Mononuclear cell (primary cell): Measurements from ENCODE around the gene NR6A1. TPM values are rescaled to one million over a fixed set of nuclear protein-coding genes. Genes with fewer than 3 reads are reported as not detected.
"Not testable (repeated sequence)": the region's sequence is repeated elsewhere in the genome, so short reads cannot be mapped to it uniquely, and the experiment has no call there.

Experiments used
- H3K27me3 ChIP-seq: 2 replicates; pipeline ENCODE4 v1.6.0; 2011; ENCODE audit warnings: low read length, control low read depth; ENCODE audit not compliant: insufficient read depth
- H3K4me1 ChIP-seq: 2 replicates; pipeline ENCODE4 v1.5.1; 2011; ENCODE audit warnings: mild to moderate bottlenecking, low read length, control low read depth; ENCODE audit not compliant: insufficient read depth
- H3K4me3 ChIP-seq: 2 replicates; pipeline ENCODE4 v1.5.1; 2011; ENCODE audit warnings: mild to moderate bottlenecking, low read length, moderate library complexity
- H3K9me3 ChIP-seq: 2 replicates; pipeline ENCODE4 v1.5.1; 2011; ENCODE audit warnings: low read depth, mild to moderate bottlenecking, control low read depth, low read length
- total RNA-seq: library from RNA; depleted of rRNA; stranded (reverse); fragments of >200 nt; gene quantifications from one replicate; pipeline ENCODE4 v1.2.3, GENCODE V29; 2012

NR6A1 gene
- total RNA-seq, 1 donor, result 0.42 TPM

GRCh38 chr9:124632077-124632621 is 139.0 kb downstream of the NR6A1 start:
- no peaks in the 10 kb centered on the region for H3K9me3 ChIP-seq
- H3K27me3 ChIP-seq, result no peaks in the 10 kb centered on the region
- no peaks in the 10 kb centered on the region for H3K4me1 ChIP-seq
- no peak overlapping the region for H3K4me3 ChIP-seq

GRCh38 chr9:124631326-124631725 is 139.8 kb downstream of the NR6A1 start:
- Histone ChIP-seq H3K27me3 (no peaks in the 10 kb centered on the region), H3K4me3 (no peak overlapping the region), H3K9me3 (no peaks in the 10 kb centered on the region), H3K4me1 (no peaks in the 10 kb centered on the region)

GRCh38 chr9:124629600-124629999 is 141.5 kb downstream of the NR6A1 start:
- H3K27me3 ChIP-seq, result no peaks in the 10 kb centered on the region
- no peak overlapping the region for H3K4me3 ChIP-seq
- H3K9me3 ChIP-seq, result no peaks in the 10 kb centered on the region
- H3K4me1 ChIP-seq, result no peaks in the 10 kb centered on the region

- H3K27me3 ChIP-seq, result no peaks in the 10 kb centered on the region
- H3K9me3 ChIP-seq, result no peaks in the 10 kb centered on the region
- H3K4me1 ChIP-seq, result no peaks in the 10 kb centered on the region
- H3K4me3 ChIP-seq, result no peak overlapping the region
Measured at GRCh38 chr9:124628741-124629140, 142.4 kb downstream of the NR6A1 start.

- Histone ChIP-seq H3K4me3 (no peak overlapping the region), H3K27me3 (no peaks in the 10 kb centered on the region), H3K4me1 (peaks cover 5% of the 10 kb centered on the region), H3K9me3 (no peaks in the 10 kb centered on the region)
Measured at GRCh38 chr9:124626276-124626675, 144.8 kb downstream of the NR6A1 start.

- H3K4me1 ChIP-seq, result peaks cover 5% of the 10 kb centered on the region
- no peak overlapping the region for H3K4me3 ChIP-seq
- no peaks in the 10 kb centered on the region for H3K27me3 ChIP-seq
- H3K9me3 ChIP-seq, result no peaks in the 10 kb centered on the region
Measured at GRCh38 chr9:124625087-124625486, 146.0 kb downstream of the NR6A1 start.

- Histone ChIP-seq H3K4me1 (peaks cover 5% of the 10 kb centered on the region), H3K27me3 (no peaks in the 10 kb centered on the region), H3K9me3 (no peaks in the 10 kb centered on the region), H3K4me3 (no peak overlapping the region)
Measured at GRCh38 chr9:124624735-124624992, 146.4 kb downstream of the NR6A1 start.

GRCh38 chr9:124623966-124624734 is 147.0 kb downstream of the NR6A1 start:
- Histone ChIP-seq H3K9me3 (no peaks in the 10 kb centered on the region), H3K4me1 (peaks cover 5% of the 10 kb centered on the region), H3K4me3 (no peak overlapping the region), H3K27me3 (no peaks in the 10 kb centered on the region)

GRCh38 chr9:124622882-124623281 is 148.2 kb downstream of the NR6A1 start:
- Histone ChIP-seq H3K9me3 (no peaks in the 10 kb centered on the region), H3K4me3 (no peak overlapping the region), H3K4me1 (peaks cover 5% of the 10 kb centered on the region), H3K27me3 (no peaks in the 10 kb centered on the region)

- Histone ChIP-seq H3K4me3 (no peak overlapping the region), H3K4me1 (peaks cover 5% of the 10 kb centered on the region), H3K27me3 (no peaks in the 10 kb centered on the region), H3K9me3 (no peaks in the 10 kb centered on the region)
Measured at GRCh38 chr9:124621371-124622328, 149.5 kb downstream of the NR6A1 start.

- Histone ChIP-seq H3K4me3 (no peak overlapping the region), H3K27me3 (no peaks in the 10 kb centered on the region), H3K4me1 (peaks cover 11% of the 10 kb centered on the region), H3K9me3 (no peaks in the 10 kb centered on the region)
Measured at GRCh38 chr9:124618476-124618875, 152.6 kb downstream of the NR6A1 start.

- Histone ChIP-seq H3K4me3 (no peak overlapping the region), H3K27me3 (no peaks in the 10 kb centered on the region), H3K9me3 (no peaks in the 10 kb centered on the region), H3K4me1 (peaks cover 6% of the 10 kb centered on the region)
Measured at GRCh38 chr9:124617477-124618141, 153.5 kb downstream of the NR6A1 start.

GRCh38 chr9:124616961-124617360 is 154.2 kb downstream of the NR6A1 start:
- Histone ChIP-seq H3K27me3 (no peaks in the 10 kb centered on the region), H3K4me3 (no peak overlapping the region), H3K4me1 (peaks cover 6% of the 10 kb centered on the region), H3K9me3 (no peaks in the 10 kb centered on the region)

GRCh38 chr9:124615840-124616239 is 155.3 kb downstream of the NR6A1 start:
- H3K4me1 ChIP-seq, H3K4me3 ChIP-seq, H3K27me3 ChIP-seq, H3K9me3 ChIP-seq: not testable (repeated sequence)
